GM23338 (cell line): ENCODE data around the gene ANP32D. TPM values are rescaled to one million over a fixed set of nuclear protein-coding genes. Genes with fewer than 3 reads are reported as not detected.

Experiments used
- ATAC-seq: fragments of 200-7000 bp; cut with Tn5 transposase; 3 replicates; pipeline ENCODE4 v1.9.1; 2020
- DNase-seq: peaks from one replicate; pipeline ENCODE4 v3.0.0-alpha.2; 2015; ENCODE audit warnings: low spot score
- H2AFZ ChIP-seq: fragments of 200-600 bp; sonication (generic); 2 replicates; pipeline ENCODE4 v1.8.0; 2016; ENCODE audit warnings: antibody characterized with exemption, mild to moderate bottlenecking, moderate library complexity
- H3F3A ChIP-seq: fragments of 200-600 bp; sonication (generic); replicated peaks from 2 replicates; pipeline ENCODE4 v1.8.0; 2017; ENCODE audit warnings: antibody characterized with exemption, mixed run types, low read depth
- H3K27ac ChIP-seq: fragments of 200-600 bp; sonication (generic); 2 replicates; pipeline ENCODE4 v1.6.1; 2016; ENCODE audit warnings: low read depth
- H3K27me3 ChIP-seq: fragments of 200-600 bp; sonication (generic); 2 replicates; pipeline ENCODE4 v1.8.0; 2016; ENCODE audit warnings: mild to moderate bottlenecking, mixed run types, moderate library complexity; ENCODE audit not compliant: insufficient read depth
- H3K36me3 ChIP-seq: fragments of 200-600 bp; sonication (generic); 2 replicates; pipeline ENCODE4 v1.8.0; 2016; ENCODE audit warnings: mild to moderate bottlenecking; ENCODE audit not compliant: insufficient read depth
- H3K4me1 ChIP-seq: fragments of 200-600 bp; sonication (generic); 2 replicates; pipeline ENCODE4 v1.8.0; 2016; ENCODE audit warnings: mild to moderate bottlenecking, moderate library complexity; ENCODE audit not compliant: insufficient read depth
- H3K4me2 ChIP-seq: fragments of 200-600 bp; sonication (generic); 2 replicates; pipeline ENCODE4 v1.7.1; 2017; ENCODE audit warnings: mixed run types
- H3K4me3 ChIP-seq: fragments of 200-600 bp; sonication (generic); 2 replicates; pipeline ENCODE4 v1.6.1; 2016; ENCODE audit warnings: mixed run types
- H3K79me2 ChIP-seq: fragments of 200-600 bp; sonication (generic); replicated peaks from 2 replicates; pipeline ENCODE4 v1.8.0; 2017; ENCODE audit warnings: mild to moderate bottlenecking; ENCODE audit not compliant: insufficient read depth
- H3K9me2 ChIP-seq: fragments of 200-600 bp; sonication (generic); 2 replicates; pipeline ENCODE4 v1.8.0; 2017; ENCODE audit not compliant: insufficient read depth
- H4K20me1 ChIP-seq: fragments of 200-600 bp; sonication (generic); replicated peaks from 2 replicates; pipeline ENCODE4 v1.8.0; 2017; ENCODE audit warnings: mild to moderate bottlenecking; ENCODE audit not compliant: insufficient read depth
- H3K27ac Mint-ChIP-seq: 2 replicates; pipeline ENCODE4 v1.8.0; 2020; ENCODE audit warnings: inconsistent platforms, mild to moderate bottlenecking, moderate library complexity, mixed read lengths
- H3K27me3 Mint-ChIP-seq: 3 replicates; pipeline ENCODE4 v1.8.0; 2022; ENCODE audit warnings: low read depth, mild to moderate bottlenecking, moderate library complexity, mixed read lengths, inconsistent platforms; ENCODE audit not compliant: insufficient read depth, poor library complexity
- H3K36me3 Mint-ChIP-seq: 3 replicates; pipeline ENCODE4 v1.8.0; 2021; ENCODE audit warnings: low read depth, mild to moderate bottlenecking, inconsistent platforms, moderate library complexity, mixed read lengths
- H3K4me1 Mint-ChIP-seq: 3 replicates; pipeline ENCODE4 v1.8.0; 2020; ENCODE audit warnings: mild to moderate bottlenecking, inconsistent platforms, mixed read lengths
- H3K4me3 Mint-ChIP-seq: 3 replicates; pipeline ENCODE4 v1.8.0; 2021; ENCODE audit warnings: moderate library complexity, mild to moderate bottlenecking, inconsistent platforms, mixed read lengths
- H3K9me3 Mint-ChIP-seq: 3 replicates; pipeline ENCODE4 v1.8.0; 2020; ENCODE audit warnings: moderate library complexity, mild to moderate bottlenecking, inconsistent platforms, mixed read lengths
- CREB1 ChIP-seq: fragments of 250-450 bp; sonication (Bioruptor Pico); IDR thresholded peaks from 2 replicates; pipeline ENCODE4 v1.5.0; 2020; ENCODE audit warnings: low read depth, mild to moderate bottlenecking, moderate library complexity
- EZH2 ChIP-seq: fragments of 200-600 bp; sonication (generic); IDR thresholded peaks from one replicate; pipeline ENCODE4 v1.8.0; 2017; ENCODE audit warnings: antibody characterized with exemption, mild to moderate bottlenecking, low read depth; ENCODE audit not compliant: unreplicated experiment
- EZH2phosphoT487 ChIP-seq: fragments of 200-600 bp; sonication (generic); IDR thresholded peaks from one replicate; pipeline ENCODE4 v1.8.1; 2018; ENCODE audit warnings: antibody characterized with exemption; ENCODE audit not compliant: unreplicated experiment
- JUNB ChIP-seq: IDR thresholded peaks from one replicate; pipeline ENCODE4 v1.6.1; 2016; ENCODE audit warnings: antibody characterized with exemption; ENCODE audit not compliant: unreplicated experiment
- NANOG ChIP-seq: IDR thresholded peaks from 2 replicates; pipeline ENCODE4 v1.6.1; 2016; ENCODE audit warnings: antibody characterized with exemption, borderline replicate concordance
- POLR2AphosphoS5 ChIP-seq: IDR thresholded peaks from 2 replicates; pipeline ENCODE4 v1.6.1; 2016; ENCODE audit warnings: antibody characterized with exemption, low read depth
- STAT1 ChIP-seq: IDR thresholded peaks from one replicate; pipeline ENCODE4 v1.6.1; 2016; ENCODE audit warnings: antibody characterized with exemption; ENCODE audit not compliant: unreplicated experiment
- ZNF114 ChIP-seq: fragments of 250-450 bp; sonication (Bioruptor Pico); IDR thresholded peaks from 2 replicates; pipeline ENCODE4 v1.5.0; 2020; ENCODE audit warnings: mild to moderate bottlenecking, moderate library complexity
- polyA plus RNA-seq: library from polyadenylated mRNA; unstranded; fragments of >200 nt; fragmentation: Nextera tagmentation; extraction: Ambion mirVana; gene quantifications from 2 replicates; pipeline ENCODE4 v1.2.1, GENCODE V29; 2016
- total RNA-seq: library from RNA; depleted of rRNA; stranded (reverse); fragments of >200 nt; shearing (Covaris generic); gene quantifications from 2 replicates; pipeline ENCODE4 v1.2.3, GENCODE V29; 2014
- TF ChIP-seq, protein P1 (sequence below): fragments of 250-450 bp; sonication (Bioruptor Pico); IDR thresholded peaks from 2 replicates; pipeline ENCODE4 v1.5.0; 2020; ENCODE audit warnings: mild to moderate bottlenecking, moderate library complexity
- TF ChIP-seq, protein P2 (sequence below), 2 experiments: fragments of 200-600 bp in 1 of 2; sonication (generic) in 1 of 2; conservative IDR thresholded peaks; 2 replicates each; pipeline versions ENCODE4 v1.5.1 to v1.6.1; 2016 to 2017; ENCODE audit warnings: antibody characterized with exemption in 2 of 2, low read depth in 2 of 2, mild to moderate bottlenecking in 2 of 2, moderate library complexity in 1 of 2
- TF ChIP-seq, protein P3 (sequence below): IDR thresholded peaks from 2 replicates; pipeline ENCODE4 v1.6.1; 2016; ENCODE audit warnings: antibody characterized with exemption
- TF ChIP-seq, protein P4 (sequence below): IDR thresholded peaks from one replicate; pipeline ENCODE4 v1.6.1; 2018; ENCODE audit warnings: antibody characterized with exemption; ENCODE audit not compliant: unreplicated experiment

Gene ANP32D
- total and polyA plus RNA-seq, 2 experiments from 2014 or later = not detected

DNA sequence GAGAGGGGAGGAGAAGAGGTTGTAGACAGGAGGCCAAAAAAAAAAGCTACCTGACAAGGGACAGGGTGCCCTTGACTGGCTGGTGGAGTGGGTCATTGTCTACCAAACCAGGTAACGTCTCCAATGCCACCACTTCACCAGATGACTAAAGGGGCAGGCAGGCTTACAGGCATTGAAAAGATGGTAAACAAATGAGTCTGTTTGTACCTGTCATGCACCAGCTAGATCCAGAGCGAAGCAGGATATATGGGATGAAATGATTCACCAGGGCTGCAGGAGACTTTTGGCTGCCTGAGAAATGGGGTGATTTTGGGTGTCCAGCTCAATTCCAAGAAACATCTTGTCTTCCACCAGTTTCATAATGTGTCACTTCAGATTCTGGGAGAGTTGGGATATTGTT lies 13.9 kb downstream of the ANP32D start:
- no peak for DNase-seq
- H3K36me3 ChIP-seq = no peaks in the 10 kb centered on the region; the same call in 1 of the 2 replicates
- no peak overlapping the region for H3K27ac Mint-ChIP-seq
- H3K9me2 ChIP-seq = peaks cover 4% of the 10 kb centered on the region; the same call in 1 of the 2 replicates
- H3F3A ChIP-seq = no peaks in the 10 kb centered on the region
- peaks cover 5% of the 10 kb centered on the region for H3K27me3 Mint-ChIP-seq
- H2AFZ ChIP-seq = no peak overlapping the region
- H3K4me1 ChIP-seq = no peaks in the 10 kb centered on the region
- H3K4me3 ChIP-seq = no peak overlapping the region
- H3K4me1 Mint-ChIP-seq = peaks cover 4% of the 10 kb centered on the region; the same call in 2 of the 3 replicates
- no peak overlapping the region for H3K27ac ChIP-seq
- no peaks in the 10 kb centered on the region for H3K27me3 ChIP-seq
- no peaks in the 10 kb centered on the region for H3K36me3 Mint-ChIP-seq
- no peaks in the 10 kb centered on the region for H4K20me1 ChIP-seq
- no peaks in the 10 kb centered on the region for H3K79me2 ChIP-seq
- H3K4me3 Mint-ChIP-seq = no peak overlapping the region
- H3K4me2 ChIP-seq = no peak overlapping the region
- peaks cover 7% of the 10 kb centered on the region; the same call in 1 of the 3 replicates for H3K9me3 Mint-ChIP-seq
- TF ChIP-seq NANOG = no peak
- no peak for TF ChIP-seq EZH2
- no peak for TF ChIP-seq JUNB
- TF ChIP-seq, protein P1, sequence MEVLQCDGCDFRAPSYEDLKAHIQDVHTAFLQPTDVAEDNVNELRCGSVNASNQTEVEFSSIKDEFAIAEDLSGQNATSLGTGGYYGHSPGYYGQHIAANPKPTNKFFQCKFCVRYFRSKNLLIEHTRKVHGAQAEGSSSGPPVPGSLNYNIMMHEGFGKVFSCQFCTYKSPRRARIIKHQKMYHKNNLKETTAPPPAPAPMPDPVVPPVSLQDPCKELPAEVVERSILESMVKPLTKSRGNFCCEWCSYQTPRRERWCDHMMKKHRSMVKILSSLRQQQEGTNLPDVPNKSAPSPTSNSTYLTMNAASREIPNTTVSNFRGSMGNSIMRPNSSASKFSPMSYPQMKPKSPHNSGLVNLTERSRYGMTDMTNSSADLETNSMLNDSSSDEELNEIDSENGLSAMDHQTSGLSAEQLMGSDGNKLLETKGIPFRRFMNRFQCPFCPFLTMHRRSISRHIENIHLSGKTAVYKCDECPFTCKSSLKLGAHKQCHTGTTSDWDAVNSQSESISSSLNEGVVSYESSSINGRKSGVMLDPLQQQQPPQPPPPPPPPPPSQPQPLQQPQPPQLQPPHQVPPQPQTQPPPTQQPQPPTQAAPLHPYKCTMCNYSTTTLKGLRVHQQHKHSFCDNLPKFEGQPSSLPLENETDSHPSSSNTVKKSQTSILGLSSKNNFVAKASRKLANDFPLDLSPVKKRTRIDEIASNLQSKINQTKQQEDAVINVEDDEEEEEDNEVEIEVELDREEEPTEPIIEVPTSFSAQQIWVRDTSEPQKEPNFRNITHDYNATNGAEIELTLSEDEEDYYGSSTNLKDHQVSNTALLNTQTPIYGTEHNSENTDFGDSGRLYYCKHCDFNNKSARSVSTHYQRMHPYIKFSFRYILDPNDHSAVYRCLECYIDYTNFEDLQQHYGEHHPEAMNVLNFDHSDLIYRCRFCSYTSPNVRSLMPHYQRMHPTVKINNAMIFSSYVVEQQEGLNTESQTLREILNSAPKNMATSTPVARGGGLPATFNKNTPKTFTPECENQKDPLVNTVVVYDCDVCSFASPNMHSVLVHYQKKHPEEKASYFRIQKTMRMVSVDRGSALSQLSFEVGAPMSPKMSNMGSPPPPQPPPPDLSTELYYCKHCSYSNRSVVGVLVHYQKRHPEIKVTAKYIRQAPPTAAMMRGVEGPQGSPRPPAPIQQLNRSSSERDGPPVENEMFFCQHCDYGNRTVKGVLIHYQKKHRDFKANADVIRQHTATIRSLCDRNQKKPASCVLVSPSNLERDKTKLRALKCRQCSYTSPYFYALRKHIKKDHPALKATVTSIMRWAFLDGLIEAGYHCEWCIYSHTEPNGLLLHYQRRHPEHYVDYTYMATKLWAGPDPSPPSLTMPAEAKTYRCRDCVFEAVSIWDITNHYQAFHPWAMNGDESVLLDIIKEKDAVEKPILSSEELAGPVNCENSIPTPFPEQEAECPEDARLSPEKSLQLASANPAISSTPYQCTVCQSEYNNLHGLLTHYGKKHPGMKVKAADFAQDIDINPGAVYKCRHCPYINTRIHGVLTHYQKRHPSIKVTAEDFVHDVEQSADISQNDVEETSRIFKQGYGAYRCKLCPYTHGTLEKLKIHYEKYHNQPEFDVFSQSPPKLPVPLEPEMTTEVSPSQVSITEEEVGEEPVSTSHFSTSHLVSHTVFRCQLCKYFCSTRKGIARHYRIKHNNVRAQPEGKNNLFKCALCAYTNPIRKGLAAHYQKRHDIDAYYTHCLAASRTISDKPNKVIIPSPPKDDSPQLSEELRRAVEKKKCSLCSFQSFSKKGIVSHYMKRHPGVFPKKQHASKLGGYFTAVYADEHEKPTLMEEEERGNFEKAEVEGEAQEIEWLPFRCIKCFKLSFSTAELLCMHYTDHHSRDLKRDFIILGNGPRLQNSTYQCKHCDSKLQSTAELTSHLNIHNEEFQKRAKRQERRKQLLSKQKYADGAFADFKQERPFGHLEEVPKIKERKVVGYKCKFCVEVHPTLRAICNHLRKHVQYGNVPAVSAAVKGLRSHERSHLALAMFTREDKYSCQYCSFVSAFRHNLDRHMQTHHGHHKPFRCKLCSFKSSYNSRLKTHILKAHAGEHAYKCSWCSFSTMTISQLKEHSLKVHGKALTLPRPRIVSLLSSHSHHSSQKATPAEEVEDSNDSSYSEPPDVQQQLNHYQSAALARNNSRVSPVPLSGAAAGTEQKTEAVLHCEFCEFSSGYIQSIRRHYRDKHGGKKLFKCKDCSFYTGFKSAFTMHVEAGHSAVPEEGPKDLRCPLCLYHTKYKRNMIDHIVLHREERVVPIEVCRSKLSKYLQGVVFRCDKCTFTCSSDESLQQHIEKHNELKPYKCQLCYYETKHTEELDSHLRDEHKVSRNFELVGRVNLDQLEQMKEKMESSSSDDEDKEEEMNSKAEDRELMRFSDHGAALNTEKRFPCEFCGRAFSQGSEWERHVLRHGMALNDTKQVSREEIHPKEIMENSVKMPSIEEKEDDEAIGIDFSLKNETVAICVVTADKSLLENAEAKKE (CRISPR knock-in tag) = no peak
- TF ChIP-seq, protein P2, sequence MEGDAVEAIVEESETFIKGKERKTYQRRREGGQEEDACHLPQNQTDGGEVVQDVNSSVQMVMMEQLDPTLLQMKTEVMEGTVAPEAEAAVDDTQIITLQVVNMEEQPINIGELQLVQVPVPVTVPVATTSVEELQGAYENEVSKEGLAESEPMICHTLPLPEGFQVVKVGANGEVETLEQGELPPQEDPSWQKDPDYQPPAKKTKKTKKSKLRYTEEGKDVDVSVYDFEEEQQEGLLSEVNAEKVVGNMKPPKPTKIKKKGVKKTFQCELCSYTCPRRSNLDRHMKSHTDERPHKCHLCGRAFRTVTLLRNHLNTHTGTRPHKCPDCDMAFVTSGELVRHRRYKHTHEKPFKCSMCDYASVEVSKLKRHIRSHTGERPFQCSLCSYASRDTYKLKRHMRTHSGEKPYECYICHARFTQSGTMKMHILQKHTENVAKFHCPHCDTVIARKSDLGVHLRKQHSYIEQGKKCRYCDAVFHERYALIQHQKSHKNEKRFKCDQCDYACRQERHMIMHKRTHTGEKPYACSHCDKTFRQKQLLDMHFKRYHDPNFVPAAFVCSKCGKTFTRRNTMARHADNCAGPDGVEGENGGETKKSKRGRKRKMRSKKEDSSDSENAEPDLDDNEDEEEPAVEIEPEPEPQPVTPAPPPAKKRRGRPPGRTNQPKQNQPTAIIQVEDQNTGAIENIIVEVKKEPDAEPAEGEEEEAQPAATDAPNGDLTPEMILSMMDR (conservative IDR thresholded peaks at IDR 0.05; ENCODE audit: low read depth in 2 of 2) = no peak
- TF ChIP-seq CREB1 (CRISPR knock-in tag) = no peak
- TF ChIP-seq, protein P3, sequence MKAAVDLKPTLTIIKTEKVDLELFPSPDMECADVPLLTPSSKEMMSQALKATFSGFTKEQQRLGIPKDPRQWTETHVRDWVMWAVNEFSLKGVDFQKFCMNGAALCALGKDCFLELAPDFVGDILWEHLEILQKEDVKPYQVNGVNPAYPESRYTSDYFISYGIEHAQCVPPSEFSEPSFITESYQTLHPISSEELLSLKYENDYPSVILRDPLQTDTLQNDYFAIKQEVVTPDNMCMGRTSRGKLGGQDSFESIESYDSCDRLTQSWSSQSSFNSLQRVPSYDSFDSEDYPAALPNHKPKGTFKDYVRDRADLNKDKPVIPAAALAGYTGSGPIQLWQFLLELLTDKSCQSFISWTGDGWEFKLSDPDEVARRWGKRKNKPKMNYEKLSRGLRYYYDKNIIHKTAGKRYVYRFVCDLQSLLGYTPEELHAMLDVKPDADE = no peak
- TF ChIP-seq STAT1 = no peak
- no peak for TF ChIP-seq ZNF114 (CRISPR knock-in tag)
- TF ChIP-seq, protein P4, sequence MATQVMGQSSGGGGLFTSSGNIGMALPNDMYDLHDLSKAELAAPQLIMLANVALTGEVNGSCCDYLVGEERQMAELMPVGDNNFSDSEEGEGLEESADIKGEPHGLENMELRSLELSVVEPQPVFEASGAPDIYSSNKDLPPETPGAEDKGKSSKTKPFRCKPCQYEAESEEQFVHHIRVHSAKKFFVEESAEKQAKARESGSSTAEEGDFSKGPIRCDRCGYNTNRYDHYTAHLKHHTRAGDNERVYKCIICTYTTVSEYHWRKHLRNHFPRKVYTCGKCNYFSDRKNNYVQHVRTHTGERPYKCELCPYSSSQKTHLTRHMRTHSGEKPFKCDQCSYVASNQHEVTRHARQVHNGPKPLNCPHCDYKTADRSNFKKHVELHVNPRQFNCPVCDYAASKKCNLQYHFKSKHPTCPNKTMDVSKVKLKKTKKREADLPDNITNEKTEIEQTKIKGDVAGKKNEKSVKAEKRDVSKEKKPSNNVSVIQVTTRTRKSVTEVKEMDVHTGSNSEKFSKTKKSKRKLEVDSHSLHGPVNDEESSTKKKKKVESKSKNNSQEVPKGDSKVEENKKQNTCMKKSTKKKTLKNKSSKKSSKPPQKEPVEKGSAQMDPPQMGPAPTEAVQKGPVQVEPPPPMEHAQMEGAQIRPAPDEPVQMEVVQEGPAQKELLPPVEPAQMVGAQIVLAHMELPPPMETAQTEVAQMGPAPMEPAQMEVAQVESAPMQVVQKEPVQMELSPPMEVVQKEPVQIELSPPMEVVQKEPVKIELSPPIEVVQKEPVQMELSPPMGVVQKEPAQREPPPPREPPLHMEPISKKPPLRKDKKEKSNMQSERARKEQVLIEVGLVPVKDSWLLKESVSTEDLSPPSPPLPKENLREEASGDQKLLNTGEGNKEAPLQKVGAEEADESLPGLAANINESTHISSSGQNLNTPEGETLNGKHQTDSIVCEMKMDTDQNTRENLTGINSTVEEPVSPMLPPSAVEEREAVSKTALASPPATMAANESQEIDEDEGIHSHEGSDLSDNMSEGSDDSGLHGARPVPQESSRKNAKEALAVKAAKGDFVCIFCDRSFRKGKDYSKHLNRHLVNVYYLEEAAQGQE = no peak
- no peak for TF ChIP-seq POLR2AphosphoS5
- no peak for TF ChIP-seq EZH2phosphoT487
- no peak for ATAC-seq
